GM19438 (cell line): ENCODE measurements around the gene ZNF765.
"Not testable (repeated sequence)": the region's sequence is repeated elsewhere in the genome, so short reads cannot be mapped to it uniquely, and the experiment has no call there.

Source experiments
- ATAC-seq: cut with Tn5 transposase; IDR thresholded peaks from one replicate; pipeline ENCODE4 v1.9.1; 2021; ENCODE audit warnings: low read depth; ENCODE audit not compliant: unreplicated experiment

Gene ZNF765

DNA sequence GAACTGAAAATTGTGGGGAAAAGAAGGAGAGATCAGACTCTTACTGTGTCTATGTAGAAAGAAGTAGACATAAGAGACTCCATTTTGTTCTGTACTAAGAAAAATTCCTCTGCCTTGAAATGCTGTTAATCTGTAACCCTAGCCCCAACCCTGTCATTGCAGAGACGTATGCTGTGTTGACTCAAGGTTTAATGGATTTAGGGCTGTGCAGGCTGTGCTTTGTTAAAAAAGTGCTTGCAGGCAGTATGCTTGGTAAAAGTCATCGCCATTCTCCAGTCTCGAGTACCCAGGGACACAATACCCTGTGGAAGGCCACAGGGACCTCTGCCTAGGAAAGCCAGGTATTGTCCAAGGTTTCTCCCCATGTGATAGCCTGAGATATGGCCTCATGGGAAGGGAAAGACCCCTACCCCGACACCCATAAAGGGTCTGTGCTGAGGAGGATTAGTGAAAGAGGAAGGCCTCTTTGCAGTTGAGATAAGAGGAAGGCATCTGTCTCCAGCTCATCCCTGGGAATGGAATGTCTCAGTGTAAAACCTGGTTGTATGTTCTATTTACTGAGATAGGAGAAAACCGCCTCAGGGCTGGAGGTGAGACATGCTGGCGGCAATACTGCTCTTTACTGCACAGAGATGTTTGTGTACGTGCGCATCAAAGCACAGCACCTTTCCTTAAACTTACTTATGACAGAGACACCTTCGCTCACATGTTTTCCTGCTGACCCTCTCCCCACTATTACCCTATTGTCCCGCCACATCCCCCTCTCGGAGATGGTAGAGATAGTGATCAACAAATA is 25.8 kb downstream of the ZNF765 start:
- not testable (repeated sequence) for ATAC-seq

DNA sequence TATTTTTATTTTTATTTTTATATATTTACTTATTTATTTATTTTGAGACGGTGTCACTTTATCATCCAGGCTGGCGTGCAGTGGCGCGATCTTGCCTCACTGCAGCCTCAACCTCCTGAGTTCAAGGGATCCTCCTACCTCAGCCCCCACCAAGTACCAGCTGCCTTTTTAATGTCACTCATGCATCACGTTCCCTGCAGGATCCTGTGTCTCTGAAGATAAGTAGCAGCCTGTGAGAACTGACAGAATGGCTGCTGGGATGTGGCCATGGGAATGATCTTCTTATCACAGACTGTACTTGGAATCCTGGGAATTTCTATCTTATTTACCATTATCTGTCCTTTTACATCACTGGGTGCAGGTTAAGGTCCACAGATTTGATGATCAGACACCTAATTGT is 27.6 kb downstream of the ZNF765 start:
- no peak for ATAC-seq

DNA sequence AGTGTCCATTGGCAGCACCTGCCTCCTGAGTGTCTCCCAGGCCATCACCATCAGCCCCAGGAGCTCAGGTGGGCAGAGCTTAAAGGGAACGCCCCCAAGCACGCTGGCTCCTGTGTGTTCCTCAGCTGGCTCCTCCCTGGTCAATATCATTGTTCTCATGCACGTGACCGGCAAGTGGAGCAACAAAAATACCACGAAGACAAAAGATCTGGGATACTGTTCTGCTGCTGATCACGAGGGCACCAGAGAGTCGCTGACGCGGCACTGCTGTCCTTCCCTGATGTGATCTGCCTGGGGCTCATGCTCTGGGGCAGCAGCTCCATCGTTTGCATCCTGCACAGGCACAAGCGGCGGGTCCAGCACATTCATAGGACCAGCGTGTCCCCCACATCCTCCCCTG is 28.1 kb downstream of the ZNF765 start:
- ATAC-seq: not testable (repeated sequence)

DNA sequence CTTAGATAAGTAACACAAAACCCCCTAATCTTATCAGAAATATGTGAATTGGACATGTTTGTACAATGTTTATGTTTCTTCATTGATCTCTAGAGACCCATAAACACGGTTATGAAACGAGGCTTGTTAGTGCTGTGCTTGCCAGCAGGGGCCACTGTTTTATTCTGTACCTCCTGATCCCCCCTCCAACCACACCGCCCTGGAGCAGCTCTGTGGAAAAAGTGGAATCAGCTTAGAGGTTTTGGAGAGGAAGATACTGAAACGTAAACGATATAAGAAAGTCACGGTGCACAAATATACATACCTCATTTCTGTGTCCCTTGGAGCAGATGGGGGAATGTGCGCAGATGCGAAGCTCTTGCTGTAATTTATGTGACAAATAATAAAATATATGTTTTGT is 28.7 kb downstream of the ZNF765 start:
- not testable (repeated sequence) for ATAC-seq

DNA sequence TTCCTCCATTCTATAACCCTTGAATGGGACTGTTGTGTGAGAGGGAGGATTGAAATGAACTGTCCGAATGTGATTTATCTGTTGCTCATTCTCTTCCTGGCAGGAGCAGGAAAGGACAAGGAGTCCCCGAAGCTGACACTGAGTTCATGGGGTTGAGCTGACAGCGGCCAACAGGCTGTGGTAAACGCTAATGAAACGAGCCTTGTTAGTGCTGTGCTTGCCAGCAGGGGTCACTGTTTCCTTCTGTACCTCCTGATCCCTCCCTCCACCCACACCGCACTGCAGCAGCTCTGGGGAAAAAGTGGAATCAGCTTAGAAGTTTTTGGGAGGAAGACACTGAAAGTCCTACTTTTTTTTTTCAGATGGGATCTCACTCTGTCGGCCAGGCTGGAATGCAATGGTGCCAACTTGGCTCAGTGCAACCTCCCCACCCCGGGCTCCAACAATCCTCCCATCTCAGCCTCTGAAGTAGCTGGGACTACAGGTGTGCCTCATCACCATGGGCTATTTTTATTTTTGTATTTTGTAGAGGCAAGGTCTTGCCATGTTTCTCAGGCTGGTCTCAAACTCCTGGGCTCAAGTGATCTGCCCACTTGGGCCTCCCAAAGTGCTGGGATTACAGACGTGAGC is 30.1 kb downstream of the ZNF765 start:
- ATAC-seq: no peak

DNA sequence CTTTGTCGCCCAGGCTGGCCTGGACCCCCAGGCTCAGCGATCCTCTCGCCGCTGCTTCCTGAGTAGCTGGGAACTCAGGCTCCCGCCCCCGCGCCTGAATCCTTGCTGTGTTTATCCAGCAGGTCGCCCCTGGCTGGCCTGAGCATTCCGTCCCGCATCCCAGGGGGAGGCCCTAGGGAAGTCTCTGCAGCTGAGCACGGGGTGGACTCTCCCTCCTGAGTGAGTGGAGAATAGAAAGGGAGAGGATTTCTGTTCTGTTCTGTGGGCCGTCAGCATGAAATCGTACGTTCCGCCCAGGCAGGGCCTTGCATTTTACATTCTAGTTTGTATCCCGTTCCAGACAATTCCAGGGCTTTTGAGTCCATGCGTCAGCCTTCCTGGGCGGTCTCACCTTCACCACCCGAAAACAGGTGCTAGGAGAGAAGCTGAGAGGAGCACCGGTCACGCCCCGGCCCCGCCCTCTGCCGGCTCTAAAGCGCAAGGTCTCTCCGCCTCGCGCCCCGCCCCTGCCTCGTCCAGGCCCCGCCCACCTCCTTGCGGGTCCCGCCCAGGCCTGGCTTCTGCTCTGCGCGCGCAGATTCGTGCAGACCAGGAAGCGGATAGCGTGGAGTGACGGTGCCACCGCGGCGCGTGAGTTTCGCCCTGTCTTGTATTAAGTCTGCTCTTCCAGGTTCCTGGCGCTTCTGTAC is 36.6 kb downstream of the ZNF765 start, which contains the start of gene ZNF761:
TSS of gene ZNF761 (plus strand) at position 586 of the 689 bp plus-strand sequence. CDS start 15,285 bp downstream, outside the sequence.
- peak; percentile 97 for ATAC-seq

DNA sequence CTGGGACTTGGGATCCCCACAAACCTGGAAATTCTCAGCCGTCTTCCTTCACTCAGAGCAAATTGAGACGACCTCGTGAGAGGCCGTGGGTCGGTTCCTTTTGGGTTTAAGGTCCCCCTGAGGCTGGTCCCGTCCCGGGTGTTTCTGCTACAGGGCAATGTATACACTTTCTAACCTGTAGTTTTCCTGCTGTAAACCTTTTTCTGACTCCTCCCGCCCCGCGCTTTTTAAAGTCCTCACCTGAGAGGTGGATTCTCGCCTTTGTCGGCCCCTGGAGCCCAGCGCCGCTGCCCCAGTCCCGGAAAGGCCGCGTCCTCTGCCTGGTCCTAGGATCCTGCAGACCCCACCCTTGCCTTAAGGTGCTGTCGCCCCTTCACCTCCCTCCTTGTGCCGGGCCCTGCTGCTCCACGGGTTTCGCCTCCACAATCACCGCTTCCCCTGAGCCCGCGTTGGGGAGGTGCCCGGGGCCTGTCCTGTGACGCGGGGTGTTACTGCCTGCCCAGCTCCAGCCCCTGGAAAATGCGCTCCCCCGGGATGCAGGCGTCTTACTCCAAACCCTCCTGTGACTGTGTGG is 37.2 kb downstream of the ZNF765 start:
- peak; percentile 19 for ATAC-seq

DNA sequence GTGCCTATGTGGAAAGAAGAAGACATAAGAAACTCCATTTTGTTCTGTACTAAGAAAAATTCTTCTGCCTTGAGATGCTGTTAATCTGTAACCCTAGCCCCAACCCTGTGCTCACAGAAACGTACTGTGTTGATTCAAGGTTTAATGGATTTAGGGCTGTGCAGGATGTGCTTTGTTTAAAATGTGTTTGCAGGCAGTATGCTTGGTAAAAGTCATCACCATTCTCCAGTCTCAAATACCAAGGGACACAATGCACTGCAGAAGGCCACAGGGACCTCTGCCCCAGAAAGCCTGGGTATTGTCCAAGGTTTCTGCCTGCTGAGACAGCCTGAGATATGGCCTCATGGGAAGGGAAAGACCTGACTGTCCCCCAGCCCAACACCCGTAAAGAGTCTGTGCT is 48.9 kb downstream of the ZNF765 start:
- not testable (repeated sequence) for ATAC-seq

DNA sequence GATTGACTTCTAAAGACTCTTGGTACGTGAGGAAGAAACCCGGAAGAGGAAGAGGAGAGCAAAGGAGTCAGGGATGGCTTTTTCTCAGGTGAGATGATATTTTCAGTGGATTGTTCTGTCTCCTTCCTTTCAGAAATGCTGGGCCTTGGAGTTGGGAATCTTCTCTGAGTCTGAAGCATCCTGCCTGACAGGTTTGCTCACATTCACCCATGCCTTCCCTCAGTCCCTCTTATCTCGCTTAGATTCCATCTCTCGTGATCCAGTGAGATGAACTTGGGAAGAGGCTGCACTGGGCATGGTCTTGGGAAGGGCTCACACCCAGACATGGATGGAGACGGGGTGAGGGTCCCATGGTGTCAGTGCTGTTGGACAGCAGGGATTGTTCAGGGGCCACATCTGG is 52.2 kb downstream of the ZNF765 start:
- not testable (repeated sequence) for ATAC-seq

DNA sequence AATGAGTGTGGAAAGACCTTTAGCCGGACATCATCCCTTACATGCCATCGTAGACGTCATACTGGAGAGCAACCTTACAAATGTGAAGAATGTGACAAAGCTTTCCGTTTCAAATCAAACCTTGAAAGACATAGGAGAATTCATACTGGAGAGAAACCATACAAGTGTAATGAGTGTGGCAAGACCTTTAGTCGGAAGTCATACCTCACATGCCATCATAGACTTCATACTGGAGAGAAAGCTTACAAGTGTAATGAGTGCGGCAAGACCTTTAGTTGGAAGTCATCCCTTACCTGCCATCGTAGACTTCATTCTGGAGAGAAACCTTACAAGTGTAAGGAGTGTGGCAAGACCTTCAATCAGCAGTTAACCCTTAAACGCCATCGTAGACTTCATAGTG is 60.9 kb downstream of the ZNF765 start:
- ATAC-seq: no peak

DNA sequence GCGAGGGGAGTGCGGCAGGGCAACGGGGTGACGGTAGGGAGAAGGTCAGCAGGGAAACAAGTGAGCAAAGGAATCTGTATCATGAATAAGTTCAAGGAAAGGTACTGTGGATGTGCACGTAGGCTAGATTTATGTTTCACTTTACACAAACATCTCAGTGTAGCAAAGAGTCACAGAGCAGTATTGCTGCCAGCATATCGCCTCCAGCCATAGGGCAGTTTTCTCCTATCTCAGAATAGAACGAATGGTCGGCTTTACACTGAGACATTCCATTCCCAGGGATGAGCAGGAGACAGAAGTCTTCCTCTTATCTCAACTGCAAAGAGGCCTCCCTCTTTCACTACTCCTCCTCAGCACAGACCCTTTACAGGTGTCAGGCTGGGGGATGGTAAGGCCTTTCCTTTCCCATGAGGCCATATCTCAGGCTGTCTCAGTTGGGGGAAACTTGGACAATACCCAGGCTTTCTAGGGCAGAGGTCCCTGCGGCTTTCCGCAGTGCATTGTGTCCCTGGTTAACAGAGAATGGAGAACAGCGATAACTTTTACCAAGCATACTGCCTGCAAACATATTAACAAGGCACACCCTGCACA is 65.3 kb downstream of the ZNF765 start:
- not testable (repeated sequence) for ATAC-seq

DNA sequence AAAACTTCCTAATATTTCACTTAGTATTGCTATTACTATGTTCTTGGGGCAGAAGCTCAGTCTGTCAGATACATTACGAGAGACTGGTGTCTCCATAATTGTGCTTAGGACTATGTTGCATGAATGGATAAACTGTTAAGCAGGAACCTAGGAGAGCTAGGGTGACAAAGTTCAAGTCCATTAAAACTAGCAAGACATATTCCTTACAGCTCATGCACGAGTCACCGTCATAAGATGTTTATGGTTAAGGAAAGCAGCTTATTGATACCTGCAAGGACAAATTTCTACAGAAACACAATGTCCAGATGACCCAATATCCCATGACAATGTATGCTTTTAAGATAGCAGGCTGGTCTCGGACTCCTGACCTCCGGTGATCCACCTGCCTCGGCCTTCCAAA is 66.9 kb downstream of the ZNF765 start:
- ATAC-seq: no peak

DNA sequence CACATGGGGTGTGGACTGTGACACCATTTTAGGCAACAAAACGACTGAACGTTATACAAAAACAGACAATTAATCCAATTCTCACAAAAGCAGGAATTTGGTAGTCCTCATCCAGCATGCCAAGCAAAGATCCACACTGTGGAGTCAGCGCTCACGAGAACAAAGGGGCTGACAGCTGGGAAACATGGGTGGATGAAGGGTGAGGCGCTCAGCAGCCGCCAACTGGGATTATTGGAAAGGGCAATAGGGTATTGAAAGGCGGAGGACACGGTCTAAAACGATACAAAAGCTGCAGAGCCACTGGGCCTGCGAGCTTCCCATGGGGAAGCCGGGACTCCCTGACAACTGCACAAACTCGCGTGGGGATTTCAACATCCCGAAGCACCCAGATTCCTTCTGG is 67.9 kb downstream of the ZNF765 start:
- ATAC-seq: no peak

DNA sequence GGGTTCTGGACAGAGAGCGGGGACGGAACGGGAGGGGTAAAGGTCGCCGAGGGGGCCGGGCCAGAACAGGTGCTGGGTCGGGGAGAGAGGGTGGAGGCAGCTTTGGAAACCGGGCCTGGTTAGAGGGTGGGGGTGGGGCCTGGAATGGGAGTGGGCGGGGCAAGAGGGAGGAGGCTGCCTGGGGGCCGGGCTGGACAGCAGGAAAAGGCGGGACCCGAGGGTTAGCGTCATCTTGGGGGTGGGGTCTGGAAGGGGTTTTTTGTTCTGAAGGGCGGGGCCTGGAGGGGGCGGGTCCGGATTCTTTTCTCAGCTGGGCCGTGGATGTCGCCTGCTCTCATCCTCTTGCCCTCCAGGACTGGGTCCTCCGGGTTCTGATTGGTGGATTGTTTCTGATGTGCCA is 68.3 kb downstream of the ZNF765 start:
- ATAC-seq: no peak

DNA sequence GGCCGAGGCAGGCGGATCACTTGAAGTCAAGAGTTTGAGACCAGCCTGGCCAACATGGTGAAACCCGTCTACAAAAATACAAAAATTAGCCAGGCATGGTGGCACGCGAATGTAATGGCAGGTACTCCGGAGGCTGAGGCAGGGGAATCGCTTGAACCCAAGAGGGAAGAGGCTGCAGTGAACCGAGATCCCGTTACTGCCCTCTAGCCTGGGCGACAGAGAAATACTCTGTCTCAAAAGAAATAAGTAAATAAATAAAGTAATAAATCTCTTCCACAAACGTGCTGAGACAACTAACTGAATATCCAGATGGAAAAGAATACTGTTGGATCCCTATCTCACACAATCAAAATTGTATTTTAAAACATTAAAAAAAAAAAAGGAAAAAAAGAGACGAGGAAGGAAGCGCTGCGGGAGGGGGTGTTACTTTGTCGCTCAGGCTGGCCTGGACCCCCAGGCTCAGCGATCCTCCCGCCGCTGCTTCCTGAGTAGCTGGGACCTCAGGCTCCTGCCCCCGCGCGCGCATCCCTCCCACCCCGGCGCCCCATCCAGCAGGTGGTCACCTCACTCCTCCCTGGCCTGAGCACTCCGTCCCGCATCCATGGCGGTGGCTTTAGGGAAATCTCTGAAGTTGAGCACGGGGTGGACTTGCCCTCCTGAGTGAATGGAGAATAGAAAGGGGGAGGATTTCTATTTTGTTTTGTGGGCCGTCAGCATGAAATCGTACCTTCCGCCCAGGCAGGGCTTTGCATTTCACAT is 72.0 kb downstream of the ZNF765 start:
- ATAC-seq: peak; percentile 27

DNA sequence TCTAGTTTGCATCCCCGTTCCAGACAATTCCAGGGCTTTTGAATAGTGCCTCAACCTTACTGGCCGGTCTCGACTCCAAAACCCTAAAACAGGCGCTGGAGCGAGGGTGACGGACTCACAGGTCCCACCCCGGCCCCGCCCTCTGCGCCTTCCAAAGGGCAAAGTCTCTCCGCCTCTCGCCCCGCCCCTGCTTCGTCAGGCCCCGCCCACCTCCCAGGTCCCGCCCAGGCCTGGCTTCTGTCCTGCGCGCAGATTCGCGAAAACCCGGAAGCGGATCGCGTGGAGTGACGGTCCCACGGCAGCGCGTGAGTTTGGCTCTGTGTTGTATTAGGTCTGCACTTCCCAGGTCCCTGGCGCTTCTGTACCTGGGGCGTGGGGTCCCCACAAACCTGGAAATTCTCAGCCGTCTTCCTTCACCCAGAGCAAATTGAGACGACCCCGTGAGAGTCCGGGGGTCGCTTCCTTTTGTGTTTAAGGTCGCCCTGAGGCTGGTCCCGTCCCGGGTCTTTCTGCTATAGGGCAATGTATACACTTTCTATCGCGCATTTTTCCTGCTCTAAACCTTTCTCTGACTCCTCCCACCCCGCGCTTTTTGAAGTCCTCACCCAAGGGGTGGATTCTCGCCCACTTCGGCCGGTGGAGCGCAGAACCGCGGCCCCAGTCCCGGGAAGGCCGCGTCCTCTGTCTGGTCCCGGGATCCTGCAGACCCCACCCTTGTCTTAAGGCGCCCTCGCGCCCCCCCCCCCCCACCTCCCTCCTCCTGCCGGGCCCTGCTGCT is 72.7 kb downstream of the ZNF765 start, which contains the start of gene ZNF813:
TSS of gene ZNF813 (plus strand) at position 249 of the 778 bp plus-strand sequence. CDS start 16,090 bp downstream, outside the sequence.
- peak; percentile 84 for ATAC-seq

DNA sequence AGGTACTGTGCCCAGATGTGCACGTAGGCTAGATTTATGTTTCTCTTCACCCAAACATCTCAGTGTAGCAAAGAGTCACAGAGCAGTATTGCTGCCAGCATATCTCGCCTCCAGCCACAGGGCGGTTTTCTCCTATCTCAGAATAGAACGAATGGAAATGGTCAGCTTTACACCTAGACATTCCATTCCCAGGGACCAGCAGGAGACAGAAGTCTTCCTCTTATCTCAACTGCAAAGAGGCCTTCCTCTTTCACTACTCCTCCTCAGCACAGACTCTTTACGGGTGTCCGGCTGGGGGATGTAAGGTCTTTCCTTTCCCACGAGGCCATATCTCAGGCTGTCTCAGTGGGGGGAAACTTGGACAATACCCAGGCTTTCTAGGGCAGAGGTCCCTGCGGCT is 73.7 kb downstream of the ZNF765 start:
- not testable (repeated sequence) for ATAC-seq

DNA sequence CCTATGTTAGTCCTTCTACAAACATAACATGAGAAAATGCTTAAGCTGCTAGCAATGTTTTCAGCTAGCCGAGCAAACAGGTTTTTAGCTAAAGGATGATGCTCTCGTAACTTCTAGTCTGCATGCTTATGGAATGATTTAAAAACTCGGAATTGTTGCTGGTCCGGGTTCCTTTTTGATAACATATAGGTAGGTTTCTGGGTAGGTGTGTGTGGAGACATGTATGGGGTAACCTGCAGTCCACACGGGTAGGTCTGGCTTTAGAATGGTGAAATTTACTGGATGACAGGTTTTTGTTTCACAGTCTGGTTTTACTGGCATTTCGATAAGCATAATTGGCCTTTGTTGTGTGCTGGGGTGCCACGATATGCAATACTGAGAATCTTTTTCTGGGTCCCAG is 77.0 kb downstream of the ZNF765 start:
- no peak for ATAC-seq

DNA sequence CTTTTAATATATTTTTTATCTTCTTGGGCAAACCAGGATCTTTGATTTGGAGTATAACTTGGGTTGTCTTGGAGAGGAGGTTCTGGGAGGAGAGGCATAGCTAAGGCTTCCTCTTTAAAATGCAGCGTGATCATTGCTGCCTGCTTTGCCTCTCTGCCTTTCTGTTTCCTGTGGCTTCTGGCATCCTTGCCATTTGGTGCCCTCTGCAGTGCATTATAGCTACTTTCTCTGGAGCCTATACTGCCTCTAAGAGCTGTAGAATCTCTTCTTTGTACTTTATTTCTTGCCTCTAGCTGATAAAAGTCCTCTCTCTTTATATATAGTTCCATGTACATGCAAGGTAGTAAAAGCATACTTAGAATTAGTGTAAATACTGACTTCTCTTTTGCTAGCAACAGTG is 79.9 kb downstream of the ZNF765 start:
- ATAC-seq: not testable (repeated sequence)
